Measurements from ENCODE around the gene SORCS3.

SORCS3 gene

DNA sequence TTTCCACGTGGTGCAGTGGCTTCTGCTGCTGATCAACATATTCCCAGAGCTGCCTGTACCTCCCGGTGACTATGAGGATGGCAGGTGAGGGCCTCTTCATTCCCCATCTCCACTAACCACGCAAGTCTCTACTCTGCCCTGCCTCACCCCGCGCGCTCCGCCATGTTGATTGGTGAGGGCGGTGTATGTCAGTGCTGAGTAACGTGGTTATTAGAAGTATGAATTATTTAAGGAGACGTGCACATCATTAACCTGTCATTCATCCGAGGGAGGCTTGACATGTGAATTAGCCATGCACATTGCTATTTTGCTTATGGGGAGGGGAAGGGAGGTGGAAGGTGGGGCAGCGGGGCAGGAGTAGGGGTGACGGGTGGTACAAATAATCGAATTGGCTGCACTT is 138.6 kb downstream of the SORCS3 start:
- no peak for DNase-seq

DNA sequence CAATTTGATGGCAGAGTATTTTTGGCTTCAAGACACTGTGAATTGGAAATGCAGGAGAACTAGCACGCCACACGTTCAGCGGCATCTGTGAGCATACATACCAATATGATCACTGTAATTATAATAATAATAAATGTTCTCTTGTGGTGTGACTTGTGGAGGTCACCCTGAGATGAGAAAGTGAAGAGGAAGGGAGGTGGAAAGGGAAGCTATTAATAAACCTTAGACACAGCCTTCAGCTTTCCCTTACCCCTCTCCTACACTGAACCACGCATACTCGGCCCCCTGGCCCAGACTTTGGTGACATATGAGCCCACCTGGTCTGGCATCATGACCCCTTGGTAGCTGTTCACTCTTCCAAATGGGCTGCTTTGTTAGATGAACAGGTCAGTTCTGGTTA is 139.1 kb downstream of the SORCS3 start:
- DNase-seq, result no peak

DNA sequence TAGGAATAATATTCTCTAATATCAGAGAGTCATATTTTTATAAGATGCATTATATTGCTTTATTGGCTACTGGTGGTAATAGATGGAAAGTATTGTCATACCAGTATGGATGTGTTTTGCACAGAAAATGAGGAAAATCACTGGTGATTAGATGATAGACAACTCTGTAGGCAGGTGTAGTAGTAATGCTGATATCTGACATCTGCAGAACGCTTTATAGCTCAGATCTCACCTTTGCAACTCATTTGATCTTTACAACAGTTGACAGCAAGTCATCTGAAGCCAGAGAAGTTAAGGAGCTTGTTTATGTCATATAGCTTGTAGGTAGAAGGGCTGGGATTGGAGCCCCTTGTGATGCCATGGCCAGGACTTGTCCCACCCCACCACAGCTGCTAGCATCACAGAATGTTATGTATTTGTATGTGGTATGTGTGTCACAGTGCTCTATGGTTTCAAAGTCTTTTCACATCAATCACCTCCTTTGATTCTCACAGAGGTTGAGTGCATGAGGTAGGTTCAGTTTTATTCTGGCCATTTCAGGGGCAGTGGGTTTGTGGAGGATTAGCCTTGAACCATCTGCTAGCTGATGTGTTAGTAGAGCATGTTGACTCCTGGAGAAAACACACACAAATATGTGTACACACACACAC is 140.0 kb downstream of the SORCS3 start:
- DNase-seq, result no peak

DNA sequence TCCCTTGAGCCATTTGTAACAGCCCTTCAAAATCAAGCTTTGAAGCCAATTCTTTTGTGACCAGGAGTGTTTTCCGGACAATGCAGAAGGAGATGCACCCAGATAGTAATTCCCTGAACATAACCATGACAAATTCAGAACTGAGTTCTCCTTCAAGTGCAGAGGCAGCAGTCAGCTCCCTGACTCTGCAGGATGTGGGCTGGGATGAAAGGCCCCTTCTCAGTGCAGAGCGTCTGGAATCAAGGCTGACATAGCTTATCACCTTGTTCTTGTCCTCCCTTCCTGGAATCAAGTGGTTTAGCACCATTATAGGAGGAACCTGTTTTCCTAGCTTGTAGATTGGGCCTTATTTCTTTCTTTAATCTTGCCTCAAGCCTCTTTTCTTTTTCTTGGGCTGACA is 143.4 kb downstream of the SORCS3 start:
- DNase-seq, result no peak

DNA sequence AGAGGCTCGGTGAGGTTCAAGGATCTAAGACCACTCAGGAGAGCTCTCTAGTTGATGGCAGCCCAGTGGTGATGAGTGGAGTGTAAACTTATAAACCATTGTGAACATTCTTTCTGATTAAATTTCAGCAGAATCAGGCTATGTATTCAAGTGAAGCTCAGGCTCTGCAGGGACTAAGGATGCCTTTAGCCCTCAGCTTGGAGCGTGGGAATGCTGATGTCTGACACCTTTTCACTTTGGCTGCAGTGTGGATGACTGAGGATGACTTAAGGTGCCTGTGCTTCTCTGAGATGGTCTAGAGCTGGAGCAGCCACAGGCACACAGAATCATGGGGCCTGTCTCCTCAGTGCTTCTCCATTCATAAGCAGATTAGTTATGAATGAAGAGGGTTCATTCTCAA is 150.4 kb downstream of the SORCS3 start:
- DNase-seq, result no peak

DNA sequence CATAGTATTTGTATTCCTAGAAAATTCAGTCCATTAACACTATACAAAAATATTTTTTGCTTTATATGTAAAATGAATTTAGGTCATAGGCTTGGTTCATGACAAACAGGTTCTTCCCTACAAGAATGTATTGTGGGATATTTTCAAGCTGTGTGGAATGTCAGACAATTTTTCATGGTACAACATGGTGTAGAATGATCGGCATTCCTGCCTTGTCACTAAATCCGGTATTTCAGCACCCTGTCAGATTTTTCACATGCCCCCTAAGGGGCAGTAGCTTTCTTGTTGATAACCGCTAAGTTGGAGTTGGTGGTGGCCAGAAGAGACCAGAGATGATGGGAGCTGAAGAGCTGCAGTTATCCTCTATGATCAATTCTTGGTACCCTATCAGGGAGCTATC is 154.3 kb downstream of the SORCS3 start:
- no peak for DNase-seq

DNA sequence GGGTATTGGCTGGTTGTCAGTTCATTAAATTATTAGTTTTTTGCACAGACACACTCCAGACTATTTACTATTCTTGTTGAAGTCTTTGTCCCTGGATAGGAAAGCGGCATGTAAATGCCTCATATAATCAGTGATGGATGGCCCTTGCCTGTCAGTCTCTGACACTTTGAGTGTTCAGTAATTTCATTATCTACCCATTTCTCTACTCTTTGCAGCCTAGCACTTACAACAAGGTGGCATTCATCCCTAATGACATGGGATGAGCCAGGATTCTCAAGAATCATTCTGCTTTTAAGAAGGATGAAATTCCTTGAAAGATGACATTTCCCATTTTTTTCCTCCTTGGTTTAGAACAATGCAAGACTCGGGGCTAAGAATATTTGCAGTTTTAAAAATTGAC is 155.7 kb downstream of the SORCS3 start:
- peak; percentile 46 for DNase-seq

DNA sequence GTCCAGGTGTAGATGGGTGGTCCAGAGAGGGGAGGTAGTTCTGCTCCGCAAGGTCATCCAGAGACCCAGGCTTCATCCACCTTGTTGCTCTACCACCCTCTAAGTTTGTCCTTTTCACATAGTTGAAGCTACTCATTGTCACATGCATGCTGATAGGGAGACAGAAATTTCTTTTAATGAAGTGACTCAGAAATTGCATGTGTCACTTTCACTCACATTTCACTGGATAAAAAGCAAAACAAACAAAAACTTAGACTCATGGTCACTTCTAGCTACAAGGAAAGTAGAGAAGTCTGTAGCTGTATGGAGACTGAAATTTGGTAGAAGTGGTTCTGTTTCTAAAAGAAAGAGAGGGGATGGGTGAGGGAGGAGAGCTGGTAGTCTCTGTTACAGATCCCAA is 161.9 kb downstream of the SORCS3 start:
- no peak for DNase-seq

DNA sequence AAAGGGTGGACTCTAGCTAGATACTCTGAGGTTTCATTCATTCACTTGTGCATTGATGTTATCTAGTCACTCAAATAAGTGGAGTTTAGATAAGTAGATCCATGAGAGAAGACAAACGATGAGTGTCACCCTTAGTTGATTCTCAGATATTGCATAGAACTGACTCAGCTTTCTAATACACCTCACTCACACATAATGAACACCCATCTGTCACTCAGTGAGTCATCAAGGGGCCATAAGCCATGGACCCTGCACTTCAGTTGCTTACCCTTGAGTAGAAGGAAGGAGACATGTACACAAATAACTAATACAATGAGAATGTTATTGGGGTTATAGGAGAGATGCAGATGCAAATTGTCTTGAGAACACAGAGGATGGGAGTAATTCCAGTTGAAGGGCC is 163.8 kb downstream of the SORCS3 start:
- DNase-seq, result no peak

DNA sequence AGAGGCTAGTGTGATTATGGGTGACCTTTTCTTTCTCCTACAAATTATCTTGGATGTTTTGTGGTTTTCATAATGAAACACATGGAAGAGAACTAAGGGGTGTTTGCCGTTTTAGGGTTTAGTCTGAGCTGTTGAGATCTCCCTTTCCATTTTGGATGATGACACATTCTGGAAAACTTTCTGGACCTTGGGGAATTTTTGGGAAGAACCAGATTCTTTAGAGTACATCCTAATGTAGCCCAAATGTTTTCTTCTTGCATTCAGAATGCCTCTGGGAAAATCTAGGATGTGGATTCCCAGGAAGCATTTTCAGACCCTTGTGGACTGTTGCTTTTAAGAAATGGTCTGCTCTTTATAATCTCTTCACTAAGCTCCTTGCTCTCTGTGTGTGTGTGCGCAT is 165.7 kb downstream of the SORCS3 start:
- no peak for DNase-seq

DNA sequence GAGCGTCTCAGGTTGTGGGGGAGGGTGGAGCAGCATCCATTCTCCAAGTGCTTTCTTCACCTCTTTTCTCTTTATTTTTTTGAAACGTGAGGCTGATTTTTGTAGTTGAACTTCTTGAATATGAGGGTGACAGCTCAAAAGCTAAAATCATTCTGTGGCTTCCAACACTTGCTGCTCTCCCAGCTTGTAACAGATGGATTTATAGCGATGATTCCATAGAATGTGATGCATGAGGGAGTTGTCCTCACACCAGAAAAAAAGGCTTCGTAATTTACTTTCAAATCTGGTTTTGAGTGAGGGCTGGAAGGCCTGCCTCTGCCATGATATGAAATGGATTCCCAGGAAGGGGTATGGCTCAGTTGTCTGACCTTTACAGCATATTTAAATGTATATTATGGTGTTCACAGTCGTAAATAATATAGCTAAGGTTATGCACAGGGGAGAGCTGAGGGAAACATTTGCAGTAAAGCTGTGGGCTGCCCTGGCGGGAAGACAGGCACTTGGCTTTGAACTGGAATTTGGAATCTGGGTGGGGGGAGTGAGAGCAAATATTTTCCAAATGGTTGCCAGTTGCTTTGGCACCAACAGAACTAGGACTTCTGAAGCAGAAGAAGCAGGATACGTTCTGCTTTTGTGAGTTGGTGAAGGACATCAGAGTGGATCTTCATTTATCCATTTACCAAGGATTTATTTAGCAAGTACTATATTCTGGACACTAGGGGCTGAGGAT is 166.7 kb downstream of the SORCS3 start:
- no peak for DNase-seq

DNA sequence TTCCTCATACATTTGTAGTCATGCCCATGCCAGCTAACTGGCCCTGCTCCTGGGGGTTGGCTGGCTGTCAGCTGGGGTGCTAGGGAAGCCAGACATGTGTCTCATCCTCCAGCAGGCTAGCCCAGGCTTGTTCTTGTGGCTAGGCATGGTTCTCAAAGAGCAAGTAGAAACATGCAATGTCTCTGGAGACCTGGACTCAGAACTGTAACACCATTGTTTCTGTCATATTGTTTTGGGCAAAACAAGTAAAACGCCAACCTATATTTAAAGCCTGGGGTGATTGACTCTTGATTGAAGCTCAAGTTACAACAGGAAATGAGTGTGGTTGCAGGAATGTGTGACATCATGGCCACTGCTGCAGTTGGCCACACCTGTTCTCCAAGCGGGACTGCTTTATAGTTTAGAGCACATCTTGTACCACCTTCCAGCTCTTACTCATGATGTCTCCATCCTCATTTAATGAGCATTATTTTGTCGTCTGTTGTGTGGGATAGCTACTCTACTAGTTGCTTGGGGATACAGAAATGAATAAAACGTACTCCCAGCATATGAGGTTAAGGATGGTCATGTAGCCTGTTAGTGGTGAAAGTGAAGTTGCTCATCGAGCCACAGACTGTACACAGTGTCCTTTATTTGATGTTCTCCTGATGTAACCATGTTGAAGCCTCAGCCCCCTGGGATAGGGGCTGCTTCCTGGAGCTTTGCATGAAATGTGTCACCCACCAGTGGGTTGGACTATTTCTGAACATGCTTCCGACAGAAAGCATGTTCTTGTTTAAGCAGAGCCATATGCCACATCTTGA is 168.4 kb downstream of the SORCS3 start:
- DNase-seq, result peak; percentile 25

DNA sequence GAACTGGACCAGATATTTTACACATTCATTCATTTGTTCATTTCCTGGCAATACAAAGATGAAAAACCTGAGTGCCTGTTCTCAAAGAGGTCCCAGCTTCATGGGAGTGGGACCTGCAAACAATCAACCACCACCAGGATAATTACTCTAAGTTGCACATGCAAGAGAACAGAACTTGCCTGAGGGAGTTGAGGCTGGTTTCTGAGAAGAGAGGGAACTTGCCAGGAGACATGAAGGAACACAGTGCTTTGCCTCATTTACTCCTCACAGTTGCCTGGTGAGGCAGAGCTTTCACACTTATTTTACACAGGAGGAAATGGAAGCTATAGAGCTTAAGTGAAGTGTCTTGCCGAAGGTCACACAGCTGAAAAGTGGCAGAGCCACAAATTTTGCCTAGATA is 170.1 kb downstream of the SORCS3 start:
- DNase-seq, result no peak

DNA sequence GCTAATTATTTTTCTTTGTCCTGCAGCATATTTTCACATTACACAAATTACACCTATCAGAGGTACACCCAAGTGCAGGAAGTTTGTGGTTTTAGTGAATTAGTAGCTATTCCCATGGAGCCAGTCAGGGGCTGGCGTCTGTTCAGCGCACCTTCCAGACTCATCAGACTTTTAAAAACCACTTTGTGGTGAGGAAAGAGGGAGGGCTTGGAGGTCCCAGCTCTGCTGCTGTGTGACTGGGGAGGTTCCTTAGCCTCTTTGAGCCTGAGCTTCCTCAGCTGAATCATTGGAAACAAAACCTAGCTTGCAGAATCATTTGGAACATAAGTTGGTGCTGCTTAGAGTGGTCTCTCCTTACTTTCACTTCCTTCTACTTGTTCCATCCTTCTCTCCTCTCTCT is 175.4 kb downstream of the SORCS3 start:
- DNase-seq, result peak; percentile 59

DNA sequence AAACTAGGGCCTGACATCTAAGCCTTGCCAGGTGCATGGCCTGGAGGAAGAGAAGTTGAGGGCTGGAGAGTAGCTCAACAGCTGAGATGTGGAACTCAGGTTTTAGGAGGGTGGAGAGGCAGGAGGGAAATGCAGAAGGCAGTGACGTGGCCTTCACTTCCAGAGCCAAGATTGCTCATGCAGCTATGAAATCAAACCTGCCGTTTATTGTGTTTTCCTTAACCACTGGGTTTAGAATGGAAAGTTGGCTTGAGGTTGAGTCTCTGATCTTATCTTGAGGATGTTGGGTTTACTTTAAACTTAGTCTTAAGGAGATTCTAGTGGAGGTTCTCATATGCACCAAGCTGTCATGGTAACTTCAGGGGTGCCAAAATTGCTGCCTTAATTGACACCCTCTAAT is 178.6 kb downstream of the SORCS3 start:
- no peak for DNase-seq

DNA sequence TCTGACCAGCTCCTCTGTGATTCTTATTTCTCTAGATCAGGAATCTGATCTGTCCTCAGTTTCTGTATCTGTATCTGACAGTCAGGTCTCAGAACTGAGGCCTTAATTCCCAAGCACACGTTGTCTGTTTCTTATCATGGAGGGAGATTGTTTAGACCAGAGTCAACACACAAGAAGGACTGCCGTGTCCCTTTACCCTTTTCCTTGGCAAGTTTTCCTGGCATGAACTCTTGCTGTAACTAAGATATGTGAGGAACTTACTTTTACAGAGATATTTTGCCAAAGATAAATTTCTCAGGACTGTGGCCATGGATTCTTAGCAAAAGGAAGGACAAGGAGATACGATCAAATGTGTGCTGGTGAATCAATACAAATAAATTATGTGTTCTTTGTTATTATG is 181.0 kb downstream of the SORCS3 start:
- no peak for DNase-seq

DNA sequence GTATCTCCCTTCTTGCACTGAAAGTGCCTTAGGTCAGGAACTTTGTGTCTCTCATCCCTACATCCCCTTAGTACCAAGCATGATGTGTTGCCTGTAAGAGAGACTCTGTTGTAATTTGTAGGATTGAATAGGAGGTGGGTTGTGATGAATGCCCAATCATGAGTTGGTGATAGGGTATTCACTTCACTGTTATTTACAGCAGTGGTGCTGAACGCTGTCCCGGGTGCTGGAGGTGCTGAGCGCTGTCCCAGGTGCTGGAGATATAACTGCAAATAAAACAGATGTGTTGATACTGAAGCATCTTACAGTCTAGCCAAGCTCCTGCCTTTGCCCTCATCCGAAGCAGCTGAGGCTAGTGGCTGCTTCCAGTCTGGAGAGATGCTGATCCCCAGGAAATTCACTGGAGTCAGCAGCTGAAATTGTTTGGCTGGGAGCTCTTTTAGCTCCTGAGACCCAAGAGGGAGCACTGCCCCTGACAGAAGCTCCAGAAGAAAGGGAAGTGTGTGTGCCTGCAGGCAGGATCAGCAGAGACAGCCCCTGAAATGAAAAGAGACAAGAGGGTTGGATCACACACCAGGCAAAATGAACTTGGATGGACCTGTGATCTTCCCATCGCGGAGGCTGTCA is 183.4 kb downstream of the SORCS3 start:
- DNase-seq, result no peak

DNA sequence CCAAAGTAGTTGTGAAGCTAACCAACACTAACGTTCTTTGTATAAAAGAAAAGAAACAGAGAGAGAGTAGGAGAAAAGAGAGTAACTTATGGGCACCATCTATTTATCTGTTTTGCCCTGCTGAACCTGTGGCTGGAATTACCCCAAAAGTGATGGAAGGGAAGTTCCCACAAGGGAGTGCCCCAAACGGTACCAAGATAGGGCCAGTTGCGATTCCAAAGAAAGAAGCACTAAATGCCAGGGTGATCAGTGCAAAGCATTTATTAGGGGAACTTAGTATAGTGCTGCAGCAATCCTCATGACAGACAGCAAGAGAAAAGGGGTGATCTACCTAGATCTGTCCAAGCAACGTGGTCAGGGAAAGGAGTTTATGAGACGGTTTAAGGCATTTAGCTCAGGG is 190.2 kb downstream of the SORCS3 start:
- DNase-seq, result no peak

DNA sequence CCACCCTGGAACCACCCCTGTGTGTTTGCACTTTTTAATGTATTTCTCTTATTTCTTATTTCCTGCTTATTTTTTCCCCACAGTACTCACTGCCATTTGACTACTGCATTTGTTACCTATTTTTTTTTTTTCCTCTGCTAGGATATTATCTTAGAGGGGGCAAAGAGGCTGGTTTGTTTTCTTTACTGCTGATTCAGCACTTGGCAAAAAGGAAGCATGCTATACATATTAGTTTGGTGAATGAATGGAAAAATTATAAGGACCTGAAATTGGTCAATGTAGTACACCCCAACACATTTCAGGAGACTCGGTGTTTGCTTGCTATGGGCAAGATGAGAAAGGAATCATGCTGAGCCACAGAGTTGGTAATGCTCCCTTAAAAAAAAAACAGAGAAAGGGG is 193.5 kb downstream of the SORCS3 start:
- no peak for DNase-seq

DNA sequence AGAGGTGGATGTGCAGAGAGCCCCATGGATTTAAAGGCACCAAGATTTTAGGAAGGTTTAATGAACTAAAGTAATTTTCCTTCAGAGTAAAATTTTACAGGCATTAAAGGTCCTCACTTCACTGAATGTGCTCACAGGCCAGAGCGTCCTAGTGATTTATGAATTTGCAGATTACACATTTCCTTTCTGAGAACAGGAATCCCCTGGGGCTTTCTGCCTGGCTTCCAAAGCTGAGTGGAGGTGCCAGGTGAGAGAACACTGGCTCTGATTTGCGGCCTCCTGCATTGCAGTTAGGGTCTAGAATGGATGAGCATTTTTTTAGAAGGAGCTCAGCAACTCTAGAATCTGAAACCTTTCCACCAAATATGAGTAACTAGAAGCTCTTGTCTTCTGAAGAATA is 194.3 kb downstream of the SORCS3 start:
- DNase-seq, result peak; percentile 28

DNA sequence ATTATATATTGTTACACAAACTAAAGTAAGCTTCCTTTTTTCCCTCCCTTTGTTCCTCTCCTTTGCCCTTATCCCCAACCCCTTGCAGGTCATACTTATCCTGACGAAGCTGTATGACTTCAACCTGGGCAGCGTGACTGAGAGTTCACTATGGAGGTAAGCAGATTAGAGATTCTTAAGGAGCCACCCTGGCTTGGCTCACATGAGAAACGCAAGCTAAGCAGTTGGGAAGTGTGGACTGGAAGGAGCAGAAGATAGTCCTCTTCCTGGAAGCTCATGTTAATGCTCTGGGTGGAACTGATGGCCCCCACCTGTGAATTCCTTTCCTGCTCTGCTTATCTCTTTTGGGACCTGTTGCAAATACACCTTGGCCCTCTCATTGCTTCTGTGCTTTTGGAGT is 201.6 kb downstream of the SORCS3 start:
- DNase-seq, result no peak

DNA sequence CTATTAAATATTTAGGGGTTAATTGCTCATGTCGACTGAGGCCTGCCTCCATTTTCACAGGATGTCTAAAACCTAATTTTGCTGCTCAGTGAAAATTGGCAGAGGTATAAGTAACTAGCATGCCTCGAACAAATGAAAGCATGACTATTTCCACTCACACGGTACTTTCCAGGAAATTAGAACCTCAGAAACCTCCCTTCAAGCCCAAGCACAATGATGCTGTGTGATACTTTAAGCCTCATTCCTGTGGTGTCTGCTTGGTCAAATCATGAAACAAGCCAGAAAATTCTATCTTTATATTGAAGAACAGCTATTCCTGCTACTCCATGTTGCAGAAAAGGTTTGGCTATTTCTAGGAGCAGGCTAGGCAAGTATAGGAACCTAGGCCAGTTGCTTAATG is 203.0 kb downstream of the SORCS3 start:
- no peak for DNase-seq

DNA sequence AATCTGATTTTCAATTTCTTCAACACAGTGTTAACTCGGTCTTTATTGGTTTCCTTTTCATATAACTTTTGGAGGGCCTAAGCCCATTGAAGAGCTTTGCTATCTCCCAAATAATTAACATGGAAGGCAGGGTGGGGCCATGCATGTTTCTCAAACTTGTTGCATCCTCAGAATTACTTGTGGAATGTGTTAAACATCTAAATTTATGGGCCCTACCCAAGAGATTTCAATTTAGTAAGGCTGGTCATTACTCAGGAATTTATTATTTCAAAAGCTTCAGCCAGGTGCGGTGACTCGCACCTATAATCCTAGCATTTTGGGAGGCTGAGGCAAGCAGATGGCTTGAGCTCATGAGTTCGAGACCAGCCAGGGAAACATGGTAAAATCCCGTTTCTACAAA is 208.9 kb downstream of the SORCS3 start:
- DNase-seq, result no peak
